ELF-1 (cell line): ENCODE results near the gene DAPK2.
"Not testable (repeated sequence)": the region's sequence is repeated elsewhere in the genome, so short reads cannot be mapped to it uniquely, and the experiment has no call there.

ENCODE experiments used
- DNase-seq: peaks from one replicate; pipeline ENCODE4 v3.0.0-alpha.2; 2016; ENCODE audit warnings: low read depth, low spot score

Gene DAPK2

GRCh38 chr15:63915873-63916771 lies 130.2 kb downstream of the DAPK2 start:
- DNase-seq = peak; percentile 62

GRCh38 chr15:63915209-63915872 lies 130.9 kb downstream of the DAPK2 start:
- peak; percentile 47 for DNase-seq

GRCh38 chr15:63913786-63914315 lies 132.4 kb downstream of the DAPK2 start:
- DNase-seq = no peak

- no peak for DNase-seq
These were observed 132.9 kb downstream of the DAPK2 start for GRCh38 chr15:63913336-63913735.

GRCh38 chr15:63912061-63912615 lies 134.1 kb downstream of the DAPK2 start:
- no peak for DNase-seq

GRCh38 chr15:63911160-63911559 lies 135.1 kb downstream of the DAPK2 start:
- DNase-seq = no peak

GRCh38 chr15:63909819-63910437 lies 136.4 kb downstream of the DAPK2 start:
- DNase-seq = no peak

- no peak for DNase-seq
These were observed 137.3 kb downstream of the DAPK2 start for GRCh38 chr15:63908991-63909390.

GRCh38 chr15:63908281-63908680 lies 138.0 kb downstream of the DAPK2 start:
- no peak for DNase-seq

GRCh38 chr15:63907521-63907920 lies 138.8 kb downstream of the DAPK2 start:
- DNase-seq = no peak

GRCh38 chr15:63906266-63906584 lies 140.1 kb downstream of the DAPK2 start:
- no peak for DNase-seq

GRCh38 chr15:63905558-63906265 lies 140.6 kb downstream of the DAPK2 start:
- DNase-seq = no peak

GRCh38 chr15:63905131-63905530 lies 141.2 kb downstream of the DAPK2 start:
- DNase-seq = no peak

GRCh38 chr15:63904042-63904441 lies 142.2 kb downstream of the DAPK2 start:
- DNase-seq = no peak

- no peak for DNase-seq
These were observed 143.6 kb downstream of the DAPK2 start for GRCh38 chr15:63902671-63903035.

- no peak for DNase-seq
These were observed 144.2 kb downstream of the DAPK2 start for GRCh38 chr15:63901912-63902670.

- no peak for DNase-seq
These were observed 146.0 kb downstream of the DAPK2 start for GRCh38 chr15:63900306-63900705.

GRCh38 chr15:63899606-63900005 lies 146.7 kb downstream of the DAPK2 start:
- DNase-seq = not testable (repeated sequence)

GRCh38 chr15:63899193-63899592 lies 147.1 kb downstream of the DAPK2 start:
- DNase-seq = no peak

- peak; percentile 53 for DNase-seq
These were observed 149.8 kb downstream of the DAPK2 start for GRCh38 chr15:63896336-63897115.
